ENCODE results near the gene LRIT2. TPM values are rescaled to one million over a fixed set of nuclear protein-coding genes. Genes with fewer than 3 reads are reported as not detected.
A peak's percentile ranks its signal among the peaks of the same experiment; 100 is the strongest.
"Not testable (repeated sequence)": the region's sequence is repeated elsewhere in the genome, so short reads cannot be mapped to it uniquely, and the experiment has no call there.

The LRIT2 gene
- total RNA-seq, 1 experiment from 2014 or later, result not detected

DNA sequence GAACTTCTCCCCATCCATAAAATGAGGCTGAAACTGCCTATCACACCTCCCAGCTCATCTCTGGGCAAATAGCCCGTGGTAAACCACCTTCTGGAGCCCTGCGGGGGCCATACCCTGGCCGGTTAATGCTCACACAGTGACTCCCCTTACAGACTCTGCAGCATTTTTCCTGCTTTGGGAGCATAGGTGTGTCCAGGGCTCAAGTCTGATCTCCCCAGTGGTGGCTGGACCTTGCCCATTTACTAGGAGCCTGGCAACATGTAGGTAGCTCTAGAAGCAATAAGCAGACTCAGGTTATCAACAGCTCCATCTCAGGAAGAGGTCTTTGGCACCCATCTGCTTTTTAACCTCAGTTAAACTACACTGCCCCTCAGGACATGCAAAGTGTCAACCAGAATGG is 36.5 kb downstream of the LRIT2 start:
- no TSS peak for BruUV-seq (replicated peaks)
- no peaks in the 10 kb centered on the region for H3K27me3 Mint-ChIP-seq (ENCODE audit: insufficient read depth, unreplicated experiment)

DNA sequence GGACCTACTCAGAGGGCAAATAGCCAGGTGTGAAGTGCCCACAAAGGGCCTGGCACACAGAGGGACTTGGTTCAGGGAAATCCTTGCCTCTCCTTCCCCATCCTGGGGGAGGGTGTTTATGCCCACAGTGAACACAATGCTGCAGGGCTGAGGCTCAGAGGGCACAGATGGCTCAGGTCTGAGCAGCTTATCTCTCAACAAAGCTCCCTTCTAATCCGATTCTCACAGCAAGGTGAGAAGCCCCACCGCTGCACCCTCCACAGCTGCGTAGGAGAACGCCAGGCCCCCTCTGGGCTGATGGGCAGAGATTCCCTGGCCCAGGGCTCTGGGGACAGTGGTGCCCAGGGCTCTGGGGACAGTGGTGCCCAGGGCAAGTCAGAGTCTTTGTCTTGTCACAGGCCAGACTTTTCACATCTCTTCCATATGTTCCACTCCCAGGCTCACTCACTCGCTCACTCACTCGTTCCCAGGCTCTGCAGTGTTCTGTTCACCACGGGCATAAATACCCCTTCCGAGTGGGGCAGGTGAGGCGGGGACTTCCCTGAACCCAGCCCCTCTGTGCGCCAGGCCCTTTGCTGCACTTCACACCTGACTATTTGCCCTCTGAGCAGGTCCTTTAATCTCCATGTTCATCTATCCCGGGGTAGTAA is 39.7 kb downstream of the LRIT2 start:
- ChIA-PET CTCF (interaction anchor here (0.9 to 1.9 kb wide), 5 partner anchors 18 to 38 kb away, joined by 3 to 8 read pairs (median 4); no protein-coding TSS in a partner anchor), POLR2A (interaction anchor here (1.0 kb wide), 1 partner anchor 46 kb away, joined by 3 read pairs; the partner anchor contains the start of gene GHITM)
- no peak for DNase-seq (ENCODE audit: unreplicated experiment)
- no peaks in the 10 kb centered on the region for H3K27me3 Mint-ChIP-seq (ENCODE audit: insufficient read depth, unreplicated experiment)
- peaks cover 6% of the 10 kb centered on the region for H3K4me1 Mint-ChIP-seq (ENCODE audit: insufficient read depth, unreplicated experiment)
- H3K36me3 Mint-ChIP-seq (ENCODE audit: insufficient read depth, unreplicated experiment), result no peaks in the 10 kb centered on the region
- H3K9me3 Mint-ChIP-seq (ENCODE audit: unreplicated experiment), result no peaks in the 10 kb centered on the region
- no TSS peak for BruUV-seq (replicated peaks)
- intact Hi-C loops (cut with micrococcal nuclease), result no loop called here
- TF ChIP-seq, protein P1, sequence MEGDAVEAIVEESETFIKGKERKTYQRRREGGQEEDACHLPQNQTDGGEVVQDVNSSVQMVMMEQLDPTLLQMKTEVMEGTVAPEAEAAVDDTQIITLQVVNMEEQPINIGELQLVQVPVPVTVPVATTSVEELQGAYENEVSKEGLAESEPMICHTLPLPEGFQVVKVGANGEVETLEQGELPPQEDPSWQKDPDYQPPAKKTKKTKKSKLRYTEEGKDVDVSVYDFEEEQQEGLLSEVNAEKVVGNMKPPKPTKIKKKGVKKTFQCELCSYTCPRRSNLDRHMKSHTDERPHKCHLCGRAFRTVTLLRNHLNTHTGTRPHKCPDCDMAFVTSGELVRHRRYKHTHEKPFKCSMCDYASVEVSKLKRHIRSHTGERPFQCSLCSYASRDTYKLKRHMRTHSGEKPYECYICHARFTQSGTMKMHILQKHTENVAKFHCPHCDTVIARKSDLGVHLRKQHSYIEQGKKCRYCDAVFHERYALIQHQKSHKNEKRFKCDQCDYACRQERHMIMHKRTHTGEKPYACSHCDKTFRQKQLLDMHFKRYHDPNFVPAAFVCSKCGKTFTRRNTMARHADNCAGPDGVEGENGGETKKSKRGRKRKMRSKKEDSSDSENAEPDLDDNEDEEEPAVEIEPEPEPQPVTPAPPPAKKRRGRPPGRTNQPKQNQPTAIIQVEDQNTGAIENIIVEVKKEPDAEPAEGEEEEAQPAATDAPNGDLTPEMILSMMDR (IDR thresholded peaks at IDR 0.05; ENCODE audit: unreplicated experiment), result no peak
- H3K27ac Mint-ChIP-seq (ENCODE audit: low read depth, unreplicated experiment), result no peak overlapping the region
- no peak overlapping the region for H3K4me3 Mint-ChIP-seq (ENCODE audit: unreplicated experiment)

More for the DNA sequence above, 36.5 kb downstream of the LRIT2 start:
- ChIA-PET POLR2A (no interaction called here), CTCF (no interaction called here)
- H3K4me1 Mint-ChIP-seq (ENCODE audit: insufficient read depth, unreplicated experiment), result peaks cover 13% of the 10 kb centered on the region
- intact Hi-C loops (cut with micrococcal nuclease), result no loop called here
- DNase-seq (ENCODE audit: unreplicated experiment), result no peak
- TF ChIP-seq, protein P1 (IDR thresholded peaks at IDR 0.05; ENCODE audit: unreplicated experiment), result no peak
- no peak overlapping the region for H3K27ac Mint-ChIP-seq (ENCODE audit: low read depth, unreplicated experiment)
- no peaks in the 10 kb centered on the region for H3K9me3 Mint-ChIP-seq (ENCODE audit: unreplicated experiment)
- no peaks in the 10 kb centered on the region for H3K36me3 Mint-ChIP-seq (ENCODE audit: insufficient read depth, unreplicated experiment)
- no peak overlapping the region for H3K4me3 Mint-ChIP-seq (ENCODE audit: unreplicated experiment)

DNA sequence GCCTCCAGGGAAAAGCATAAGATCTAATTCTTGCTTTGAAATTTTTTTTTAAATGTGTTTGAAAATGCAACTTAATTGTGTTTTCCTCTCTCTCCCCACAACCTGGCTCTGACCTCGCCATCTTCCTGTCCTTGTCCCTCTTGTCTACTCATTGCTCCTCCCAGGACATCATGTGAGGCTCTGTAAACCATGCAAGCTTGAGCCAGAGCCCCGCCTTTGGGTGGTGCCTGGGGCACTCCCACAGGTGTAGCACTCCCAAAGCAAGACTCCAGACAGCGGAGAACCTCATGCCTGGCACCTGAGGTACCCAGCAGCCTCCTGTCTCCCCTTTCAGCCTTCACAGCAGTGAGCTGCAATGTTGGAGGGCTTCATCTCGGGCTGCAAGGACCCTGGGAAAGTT is 40.8 kb downstream of the LRIT2 start:
- DNase-seq (ENCODE audit: unreplicated experiment), result peak; percentile 27
- peaks cover 6% of the 10 kb centered on the region for H3K4me1 Mint-ChIP-seq (ENCODE audit: insufficient read depth, unreplicated experiment)
- CTCF ChIA-PET, result interaction anchor here (1.5 to 1.9 kb wide), 4 partner anchors 19 to 37 kb away, joined by 3 to 8 read pairs (median 4); no protein-coding TSS in a partner anchor
- POLR2A ChIA-PET, result interaction anchor here (1.0 kb wide), 1 partner anchor 45 kb away, joined by 3 read pairs; the partner anchor contains the start of gene GHITM
- BruUV-seq (replicated peaks), result no TSS peak
- H3K36me3 Mint-ChIP-seq (ENCODE audit: insufficient read depth, unreplicated experiment), result no peaks in the 10 kb centered on the region
- intact Hi-C loops (cut with micrococcal nuclease), result no loop called here
- no peaks in the 10 kb centered on the region for H3K27me3 Mint-ChIP-seq (ENCODE audit: insufficient read depth, unreplicated experiment)
- H3K27ac Mint-ChIP-seq (ENCODE audit: low read depth, unreplicated experiment), result no peak overlapping the region
- H3K9me3 Mint-ChIP-seq (ENCODE audit: unreplicated experiment), result no peaks in the 10 kb centered on the region
- H3K4me3 Mint-ChIP-seq (ENCODE audit: unreplicated experiment), result no peak overlapping the region
- TF ChIP-seq, protein P1 (IDR thresholded peaks at IDR 0.05; ENCODE audit: unreplicated experiment), result no peak

DNA sequence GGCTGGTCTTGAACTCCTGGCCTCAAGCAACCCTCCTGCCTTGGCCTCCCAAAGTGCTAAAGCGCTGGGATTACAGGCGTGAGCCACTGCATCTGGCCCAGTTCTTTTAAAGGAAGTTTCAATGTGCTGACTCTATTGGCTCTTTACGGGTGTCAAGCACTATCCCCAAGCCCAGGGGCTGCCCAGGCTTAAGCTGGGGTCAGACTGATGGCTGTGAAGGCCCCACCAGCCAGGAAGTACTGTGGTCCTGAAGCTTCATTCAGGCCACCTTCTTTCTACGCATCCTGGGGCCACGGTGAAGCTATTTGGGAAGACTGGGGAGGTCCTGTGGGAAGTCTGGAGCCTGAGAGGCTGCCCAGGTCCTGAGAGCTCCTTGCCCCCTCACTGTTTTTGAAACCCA is 43.7 kb downstream of the LRIT2 start:
- H3K27me3 Mint-ChIP-seq (ENCODE audit: insufficient read depth, unreplicated experiment), result no peaks in the 10 kb centered on the region
- intact Hi-C loops (cut with micrococcal nuclease), result no loop called here
- BruUV-seq (replicated peaks), result no TSS peak
- peaks cover 6% of the 10 kb centered on the region for H3K4me1 Mint-ChIP-seq (ENCODE audit: insufficient read depth, unreplicated experiment)
- no peak overlapping the region for H3K4me3 Mint-ChIP-seq (ENCODE audit: unreplicated experiment)
- ChIA-PET POLR2A (no interaction called here), CTCF (interaction anchor here (0.7 to 1.5 kb wide), 5 partner anchors 10 to 83 kb away, joined by 3 to 13 read pairs (median 4); no protein-coding TSS in a partner anchor)
- H3K36me3 Mint-ChIP-seq (ENCODE audit: insufficient read depth, unreplicated experiment), result no peaks in the 10 kb centered on the region
- no peak for DNase-seq (ENCODE audit: unreplicated experiment)
- no peak overlapping the region for H3K27ac Mint-ChIP-seq (ENCODE audit: low read depth, unreplicated experiment)
- TF ChIP-seq, protein P1 (IDR thresholded peaks at IDR 0.05; ENCODE audit: unreplicated experiment), result no peak
- H3K9me3 Mint-ChIP-seq (ENCODE audit: unreplicated experiment), result no peaks in the 10 kb centered on the region

DNA sequence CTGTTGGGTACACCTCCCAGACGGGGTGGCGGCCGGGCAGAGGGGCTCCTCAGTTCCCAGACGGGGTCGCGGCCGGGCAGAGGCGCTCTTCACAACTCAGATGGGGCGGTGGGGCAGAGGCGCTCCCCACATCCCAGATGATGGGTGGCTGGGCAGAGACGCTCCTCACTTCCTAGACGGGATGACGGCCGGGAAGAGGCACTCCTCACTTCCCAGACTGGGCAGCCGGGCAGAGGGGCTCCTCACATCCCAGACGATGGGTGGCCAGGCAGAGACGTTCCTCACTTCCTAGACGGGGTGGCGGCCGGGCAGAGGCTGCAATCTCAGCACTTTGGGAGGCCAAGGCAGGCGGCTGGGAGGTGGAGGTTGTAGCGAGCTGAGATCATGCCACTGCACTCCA is 45.0 kb downstream of the LRIT2 start:
- not testable (repeated sequence) for H3K27me3 Mint-ChIP-seq (ENCODE audit: insufficient read depth, unreplicated experiment); DNase-seq (ENCODE audit: unreplicated experiment); H3K9me3 Mint-ChIP-seq (ENCODE audit: unreplicated experiment)

More for the DNA sequence above, 45.0 kb downstream of the LRIT2 start:
- intact Hi-C loops (cut with micrococcal nuclease); H3K4me3 Mint-ChIP-seq (ENCODE audit: unreplicated experiment); H3K27ac Mint-ChIP-seq (ENCODE audit: low read depth, unreplicated experiment); CTCF ChIA-PET; H3K4me1 Mint-ChIP-seq (ENCODE audit: insufficient read depth, unreplicated experiment); POLR2A ChIA-PET; BruUV-seq (replicated peaks); H3K36me3 Mint-ChIP-seq (ENCODE audit: insufficient read depth, unreplicated experiment): not testable (repeated sequence)

All from MCF 10A (cell line).